Erythroblast (primary cell): ENCODE measurements around the gene PLA2G6.

ENCODE experiments used
- GATA1 ChIP-seq: IDR thresholded peaks from 2 replicates; pipeline ENCODE4 v1.6.1; 2011; ENCODE audit warnings: low read depth, mild to moderate bottlenecking, control low read depth, low read length, moderate library complexity
- POLR2A ChIP-seq: IDR thresholded peaks from 2 replicates; pipeline ENCODE4 v1.6.1; 2011; ENCODE audit warnings: mild to moderate bottlenecking, low read length

DNA sequence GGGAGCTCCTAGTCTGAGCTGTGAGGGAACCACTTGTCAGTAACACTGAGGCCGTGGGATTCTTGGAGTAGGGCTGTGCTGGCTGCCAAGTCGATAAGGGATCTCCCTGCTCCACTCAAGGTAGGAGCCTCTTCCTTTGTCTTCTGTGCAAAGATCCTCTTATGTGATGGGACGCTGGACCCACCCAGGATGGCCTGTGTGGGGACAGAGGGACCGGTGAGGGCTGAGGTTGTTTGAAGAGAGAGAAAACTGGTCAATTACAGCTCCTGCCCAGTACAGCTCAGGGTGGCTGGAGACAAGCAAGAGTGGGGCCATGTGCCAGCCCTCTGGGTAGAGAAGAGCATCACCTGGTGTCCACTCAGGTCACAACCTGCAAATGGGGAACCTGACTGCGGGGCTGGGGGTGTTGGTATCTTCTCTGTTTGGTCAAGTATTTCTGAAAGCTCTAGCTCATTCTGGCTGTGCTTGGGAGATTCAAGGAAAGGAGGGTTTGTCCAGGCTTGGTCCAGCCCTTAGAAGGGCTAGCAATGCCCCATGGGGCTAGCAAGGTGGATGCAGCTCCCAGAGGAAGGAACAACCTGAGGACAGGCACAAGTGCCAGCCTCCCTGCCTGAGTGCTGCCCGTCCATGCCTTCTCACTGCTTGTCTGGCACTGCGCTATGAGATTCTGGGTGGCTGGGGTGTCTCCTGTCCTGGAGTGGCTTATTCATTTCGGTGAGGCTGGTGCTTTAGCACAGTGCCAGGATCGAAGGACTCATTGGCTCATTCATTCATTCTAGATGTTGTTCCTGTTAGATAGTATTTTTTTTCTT is 43.5 kb downstream of the PLA2G6 start:
- no peak for TF ChIP-seq POLR2A
- TF ChIP-seq GATA1 = no peak
